Measurements from ENCODE around the gene CHP2. TPM values are rescaled to one million over a fixed set of nuclear protein-coding genes. Genes with fewer than 3 reads are reported as not detected.

Gene CHP2
- total RNA-seq = 1.2 TPM

GRCh38 chr16:23754594-23755483 lies at the start of gene CHP2:
Gene CHP2, plus strand, starts transcription at chr16:23755026. Its CDS starts 24 bp downstream, at chr16:23755050.

GRCh38 chr16:23712976-23713375 lies 41.9 kb upstream of the CHP2 start, which contains the start of gene ERN2:
Gene ERN2, minus strand, starts transcription at chr16:23713222. Its CDS starts 35 bp downstream, at chr16:23713187.

Other genes starting within 250 kb of the CHP2 start
- 26.3 TPM for gene GGA2, start 244.5 kb upstream of the CHP2 start, total RNA-seq
- gene EARS2, start 197.7 kb upstream of the CHP2 start, total RNA-seq = 39.0 TPM
- gene UBFD1, start 197.3 kb upstream of the CHP2 start, total RNA-seq = 121 TPM
- 119 TPM for gene NDUFAB1, start 158.7 kb upstream of the CHP2 start, total RNA-seq
- gene PALB2, start 113.7 kb upstream of the CHP2 start, total RNA-seq = 15.5 TPM
- gene DCTN5, start 113.6 kb upstream of the CHP2 start, total RNA-seq = 89.7 TPM
- 5.1 TPM for gene PLK1, start 76.1 kb upstream of the CHP2 start, total RNA-seq
- not detected for gene ERN2, start 41.8 kb upstream of the CHP2 start, total RNA-seq
- gene PRKCB, start 81.0 kb downstream of the CHP2 start, total RNA-seq = 70.6 TPM

Measured in diencephalon (tissue), 1 donor.